Activated CD4-positive, CD25-positive, alpha-beta regulatory T cell treated with anti-CD3 and anti-CD28 coated beads, Interleukin-2, amount 50 U/mL, for 16 hours (primary cell): ENCODE measurements around the gene CD4.
"Not testable (repeated sequence)": the region's sequence is repeated elsewhere in the genome, so short reads cannot be mapped to it uniquely, and the experiment has no call there.

ENCODE experiments used
- DNase-seq: peaks from one replicate; pipeline ENCODE4 v3.0.0-alpha.2; 2020; ENCODE audit warnings: low read depth, low spot score

Gene CD4

DNA sequence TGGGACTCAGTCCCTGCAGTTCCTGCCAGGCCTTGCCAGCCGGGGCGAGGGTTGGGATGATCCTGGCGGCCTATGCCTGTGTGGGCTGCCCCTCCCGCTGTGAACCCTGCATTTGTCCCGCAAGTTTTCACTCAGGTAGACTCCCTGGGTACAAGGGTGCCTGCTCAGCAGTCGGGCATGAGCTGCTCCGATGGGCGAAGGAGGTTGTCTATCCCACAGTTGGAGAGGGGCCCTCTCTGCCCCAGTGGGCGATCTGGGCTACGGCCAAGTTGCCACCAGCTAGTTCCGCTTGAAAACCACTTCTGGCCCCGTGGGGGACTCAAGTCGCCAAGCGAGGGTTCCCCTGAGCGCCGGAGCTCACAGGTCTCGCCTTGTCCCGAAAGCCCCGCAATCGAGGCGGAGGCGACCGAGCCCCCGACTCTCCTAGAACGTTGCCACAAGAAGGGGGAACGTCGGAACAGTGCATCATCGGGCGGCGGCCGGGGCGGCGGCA lies 77.6 kb downstream of the CD4 start:
- no peak for DNase-seq

DNA sequence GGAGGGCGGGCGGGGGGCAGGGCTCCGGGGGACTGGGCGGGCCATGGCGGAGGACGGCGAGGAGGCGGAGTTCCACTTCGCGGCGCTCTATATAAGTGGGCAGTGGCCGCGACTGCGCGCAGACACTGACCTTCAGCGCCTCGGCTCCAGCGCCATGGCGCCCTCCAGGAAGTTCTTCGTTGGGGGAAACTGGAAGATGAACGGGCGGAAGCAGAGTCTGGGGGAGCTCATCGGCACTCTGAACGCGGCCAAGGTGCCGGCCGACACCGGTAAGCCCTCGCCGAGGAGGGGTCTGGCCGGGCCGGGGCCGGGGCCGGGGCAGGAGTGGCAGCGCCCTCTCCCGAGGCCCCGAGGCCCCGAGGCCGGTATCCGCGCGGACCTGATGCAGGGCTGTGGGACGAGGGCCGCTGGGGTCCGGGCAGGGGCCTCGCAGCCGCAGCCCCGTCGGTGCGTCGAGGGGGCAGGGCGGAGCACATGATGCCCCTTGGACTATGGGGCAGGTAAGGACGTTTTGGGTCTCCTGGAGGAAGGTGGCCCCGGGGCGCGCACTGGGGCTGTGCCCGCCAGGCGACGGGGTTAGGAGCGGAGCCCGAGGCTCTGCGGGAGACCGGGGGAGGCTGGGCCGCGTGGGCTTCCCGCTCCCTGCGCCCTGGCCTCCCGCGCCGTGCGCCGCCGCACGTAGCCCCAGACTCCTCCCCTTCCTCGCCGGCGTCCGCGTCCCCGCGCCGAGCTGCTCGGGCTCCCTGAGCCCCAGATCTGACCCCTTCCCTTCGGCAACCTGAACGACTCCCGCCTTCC lies 78.3 kb downstream of the CD4 start, which contains the start of gene TPI1:
TSS of gene TPI1 (plus strand) at position 119 of the 798 bp plus-strand sequence. CDS start at position 155, 36 bp downstream.
- DNase-seq = peak; percentile 55

DNA sequence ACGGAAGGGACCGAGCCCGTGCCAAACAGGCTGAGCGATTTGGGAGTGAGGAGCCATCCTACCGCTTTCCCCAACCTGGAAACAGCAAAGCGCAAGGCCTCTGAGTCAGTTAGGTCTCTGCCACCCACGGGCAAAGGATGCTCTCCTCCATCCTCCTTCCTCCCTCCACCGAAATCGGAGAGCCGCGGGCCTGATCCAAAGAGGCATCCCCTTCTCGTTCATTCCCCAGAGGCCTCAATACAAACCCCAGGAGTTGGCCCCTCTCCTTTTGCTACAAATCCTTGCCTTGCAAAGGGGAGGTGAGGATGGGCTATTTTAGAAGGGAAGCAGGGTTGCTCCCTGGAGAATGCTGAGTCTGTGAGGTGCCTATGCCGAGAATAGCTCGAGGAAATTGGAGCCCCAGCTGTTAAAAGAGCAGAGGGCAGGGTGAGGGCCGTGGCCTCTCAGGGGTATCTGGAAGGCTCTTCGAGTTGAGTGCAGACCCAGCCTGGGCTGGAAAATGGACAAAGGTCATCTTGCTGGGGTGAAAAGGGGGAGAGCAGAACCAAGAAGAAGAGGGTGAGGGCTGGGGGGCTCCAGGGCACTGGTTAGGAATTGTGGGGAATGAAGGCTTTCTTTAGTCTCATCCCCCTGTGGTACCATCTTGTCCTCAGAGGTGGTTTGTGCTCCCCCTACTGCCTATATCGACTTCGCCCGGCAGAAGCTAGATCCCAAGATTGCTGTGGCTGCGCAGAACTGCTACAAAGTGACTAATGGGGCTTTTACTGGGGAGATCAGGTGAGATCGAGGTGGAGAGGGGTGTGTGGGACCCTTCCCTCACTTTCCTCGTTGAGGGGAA lies 79.1 kb downstream of the CD4 start:
- DNase-seq = no peak

DNA sequence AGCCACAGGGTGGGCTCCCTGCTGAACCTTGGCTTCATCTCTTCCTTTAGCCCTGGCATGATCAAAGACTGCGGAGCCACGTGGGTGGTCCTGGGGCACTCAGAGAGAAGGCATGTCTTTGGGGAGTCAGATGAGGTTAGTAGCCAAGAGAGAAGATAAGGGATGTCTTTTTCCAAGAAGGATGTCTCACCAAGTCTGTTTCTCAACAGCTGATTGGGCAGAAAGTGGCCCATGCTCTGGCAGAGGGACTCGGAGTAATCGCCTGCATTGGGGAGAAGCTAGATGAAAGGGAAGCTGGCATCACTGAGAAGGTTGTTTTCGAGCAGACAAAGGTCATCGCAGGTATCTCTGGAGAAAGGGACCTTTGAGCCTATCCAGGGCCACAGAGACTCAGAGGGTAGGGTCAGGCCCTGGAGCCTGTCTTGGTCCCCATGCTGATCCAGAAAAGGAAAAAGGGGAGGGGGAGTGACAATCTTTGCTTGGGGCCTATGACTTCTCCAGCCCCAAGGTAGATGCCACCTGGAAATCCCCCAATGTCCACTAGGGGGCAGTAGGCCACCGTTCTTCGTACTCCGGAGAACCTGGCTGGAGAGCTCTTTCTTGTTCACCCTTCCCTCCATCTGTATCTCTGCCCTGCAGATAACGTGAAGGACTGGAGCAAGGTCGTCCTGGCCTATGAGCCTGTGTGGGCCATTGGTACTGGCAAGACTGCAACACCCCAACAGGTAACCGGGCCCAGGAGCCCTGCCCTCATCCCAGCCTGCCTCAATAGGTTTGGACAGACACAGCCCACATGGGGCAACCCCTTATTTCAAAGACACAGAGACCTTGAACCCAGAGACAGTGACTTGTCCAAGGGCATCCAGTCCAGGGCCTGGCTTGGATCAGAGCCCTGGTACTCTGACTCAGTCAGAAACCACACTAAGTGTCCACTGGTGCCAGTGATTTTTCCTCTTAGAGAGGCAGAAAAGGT lies 80.0 kb downstream of the CD4 start:
- DNase-seq = peak; percentile 75

- DNase-seq = not testable (repeated sequence)
Observed at GRCh38 chr12:6870304-6870703, 81.0 kb downstream of the CD4 start.
